NCI-H1694 (cell line): Measurements from ENCODE around the gene PSMG3.
A peak's percentile ranks its signal among the peaks of the same experiment; 100 is the strongest.

Source experiments
- DNase-seq: peaks from one replicate; lab custom pipeline; 2025; lab: John Stamatoyannopoulos, UW

Gene PSMG3

DNA sequence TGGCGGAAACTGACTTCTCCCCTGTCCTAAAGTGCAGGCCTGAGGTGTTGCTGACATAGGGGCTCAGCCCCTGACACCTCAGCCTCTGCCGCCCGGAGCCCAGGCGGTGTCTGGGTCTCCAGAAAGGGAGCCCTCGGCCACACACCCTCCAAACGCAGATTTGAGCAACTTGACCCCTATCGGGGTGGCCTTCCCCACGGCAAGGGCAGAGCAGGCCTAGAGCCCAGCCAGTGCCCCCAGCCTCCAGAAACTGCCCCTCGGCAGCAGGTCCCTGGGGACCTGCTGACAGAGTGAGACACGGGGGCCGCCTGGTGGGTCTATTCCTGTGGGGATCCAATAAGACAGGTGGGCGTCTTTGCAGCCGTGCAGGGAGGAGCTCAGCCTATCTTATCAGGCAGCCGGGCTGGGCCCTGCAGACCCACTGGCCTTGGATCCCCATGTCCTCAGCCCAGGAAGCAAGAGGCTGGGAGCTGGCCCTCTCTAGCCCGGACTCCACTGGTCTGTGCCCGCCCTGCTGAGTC lies 24.9 kb downstream of the PSMG3 start:
- DNase-seq: no peak

DNA sequence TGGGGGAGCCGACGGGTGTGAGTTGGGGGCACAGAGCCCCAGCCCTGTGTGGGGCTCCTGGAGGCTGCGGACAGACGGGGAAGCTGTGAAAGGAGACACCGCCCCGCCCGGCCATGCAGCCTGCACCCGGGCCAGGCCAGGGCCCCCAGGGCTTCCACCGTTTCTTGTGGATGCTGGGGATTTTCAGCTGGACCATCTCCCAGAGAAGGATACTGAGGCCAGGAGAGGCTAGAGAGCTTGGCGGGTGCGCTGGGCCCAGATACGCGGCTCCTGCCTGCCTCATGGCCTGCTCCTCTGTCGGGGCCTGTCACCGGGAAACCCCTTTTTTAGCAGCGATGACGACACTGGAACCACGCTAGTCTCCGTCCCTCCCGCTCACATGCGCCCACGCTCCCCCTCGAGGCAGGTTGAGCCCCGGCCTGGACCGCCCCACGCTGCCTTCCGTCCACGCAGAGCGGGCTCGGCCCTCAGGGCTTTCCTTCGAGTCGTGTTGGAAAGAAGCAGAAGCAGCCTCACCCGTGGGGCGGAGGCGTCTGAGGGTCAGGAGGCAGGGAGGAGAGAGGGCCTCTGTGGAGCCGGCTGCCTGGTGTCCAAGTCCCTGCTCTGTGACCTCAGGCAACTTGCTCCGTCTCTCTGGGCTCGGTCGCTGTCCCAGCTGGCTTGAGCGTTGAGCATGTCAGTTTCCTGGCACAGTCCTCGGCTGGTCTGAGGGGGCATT lies 25.5 kb downstream of the PSMG3 start:
- no peak for DNase-seq

DNA sequence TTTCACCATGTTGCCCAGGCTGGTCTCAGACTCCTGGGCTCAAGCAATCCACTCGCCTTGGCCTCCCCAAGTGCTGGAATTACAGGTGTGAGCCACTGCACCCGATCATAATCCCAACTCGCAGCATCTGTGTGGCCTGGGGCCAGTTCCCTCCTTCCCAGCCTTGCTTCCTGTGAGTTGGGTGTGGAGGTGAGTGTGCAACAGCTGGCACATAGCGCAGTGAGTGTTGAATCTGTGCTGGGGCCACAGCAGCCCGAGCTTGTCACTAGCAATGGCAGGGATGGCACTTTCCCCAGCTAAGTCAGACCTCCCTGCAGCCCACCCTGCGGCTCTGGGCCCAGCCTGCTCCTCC lies 26.0 kb downstream of the PSMG3 start:
- DNase-seq: no peak

DNA sequence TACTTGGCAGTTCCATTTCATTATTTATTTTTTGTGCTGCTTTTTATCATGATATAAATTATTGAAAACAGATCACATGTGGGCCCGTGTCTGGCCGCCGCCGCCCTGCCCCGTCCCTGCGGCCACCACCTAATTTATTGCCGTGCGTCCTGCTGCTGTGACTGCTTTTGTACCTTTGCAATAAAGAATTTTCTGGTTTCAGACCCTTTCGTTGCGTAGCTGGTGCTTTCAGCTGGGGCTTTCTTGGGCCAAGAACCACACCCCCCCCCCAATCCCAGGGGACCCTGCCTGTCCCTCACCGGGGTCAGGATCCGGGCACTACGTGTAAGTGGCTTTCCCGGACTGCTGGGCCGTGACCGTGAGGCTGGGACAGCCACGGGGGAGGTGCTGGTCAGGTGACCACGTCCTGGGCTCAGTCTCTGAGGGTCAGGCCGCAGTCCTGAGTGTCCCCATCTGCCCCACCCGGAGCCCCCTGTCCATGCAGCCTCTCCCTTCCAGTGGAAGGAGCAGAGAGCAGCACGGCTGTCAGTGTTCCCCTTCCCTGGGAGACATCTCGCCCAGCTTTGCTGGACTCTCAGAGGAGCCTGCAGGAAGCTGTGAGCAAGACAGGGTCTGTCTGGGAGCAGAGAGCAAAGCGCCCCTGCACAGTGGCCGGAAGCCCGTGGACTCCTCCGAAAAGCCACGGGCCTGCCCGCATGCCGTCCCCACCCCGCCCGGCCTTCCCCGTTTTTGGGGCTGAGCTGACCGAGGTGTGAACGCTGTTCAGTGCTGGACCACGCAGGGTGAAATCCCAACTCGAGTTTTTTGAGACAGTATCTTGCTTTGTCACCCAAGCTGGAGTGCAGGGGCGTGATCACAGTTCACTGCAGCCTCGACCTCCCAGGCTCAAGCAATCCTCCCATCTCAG lies 26.7 kb downstream of the PSMG3 start:
- no peak for DNase-seq

DNA sequence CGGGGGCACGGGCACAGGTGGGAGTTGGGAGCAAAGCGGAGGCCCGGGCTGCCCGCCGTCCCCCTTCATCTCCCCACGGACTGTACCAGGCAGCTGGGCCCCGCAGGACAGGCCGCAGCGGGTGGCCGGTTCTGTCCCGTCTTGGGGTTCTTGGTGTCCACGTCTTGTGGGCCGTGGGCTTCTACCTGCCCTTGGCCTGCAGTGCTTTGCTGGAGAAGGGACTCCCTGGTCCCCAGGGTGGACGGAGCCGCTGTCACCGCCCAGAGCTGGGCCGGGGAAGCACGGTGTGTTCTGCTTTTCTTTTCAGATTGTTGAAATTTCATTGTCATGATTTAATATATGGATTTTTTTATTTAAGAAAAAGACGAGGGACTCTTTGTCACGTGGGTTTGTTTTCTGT lies 27.5 kb downstream of the PSMG3 start:
- no peak for DNase-seq

DNA sequence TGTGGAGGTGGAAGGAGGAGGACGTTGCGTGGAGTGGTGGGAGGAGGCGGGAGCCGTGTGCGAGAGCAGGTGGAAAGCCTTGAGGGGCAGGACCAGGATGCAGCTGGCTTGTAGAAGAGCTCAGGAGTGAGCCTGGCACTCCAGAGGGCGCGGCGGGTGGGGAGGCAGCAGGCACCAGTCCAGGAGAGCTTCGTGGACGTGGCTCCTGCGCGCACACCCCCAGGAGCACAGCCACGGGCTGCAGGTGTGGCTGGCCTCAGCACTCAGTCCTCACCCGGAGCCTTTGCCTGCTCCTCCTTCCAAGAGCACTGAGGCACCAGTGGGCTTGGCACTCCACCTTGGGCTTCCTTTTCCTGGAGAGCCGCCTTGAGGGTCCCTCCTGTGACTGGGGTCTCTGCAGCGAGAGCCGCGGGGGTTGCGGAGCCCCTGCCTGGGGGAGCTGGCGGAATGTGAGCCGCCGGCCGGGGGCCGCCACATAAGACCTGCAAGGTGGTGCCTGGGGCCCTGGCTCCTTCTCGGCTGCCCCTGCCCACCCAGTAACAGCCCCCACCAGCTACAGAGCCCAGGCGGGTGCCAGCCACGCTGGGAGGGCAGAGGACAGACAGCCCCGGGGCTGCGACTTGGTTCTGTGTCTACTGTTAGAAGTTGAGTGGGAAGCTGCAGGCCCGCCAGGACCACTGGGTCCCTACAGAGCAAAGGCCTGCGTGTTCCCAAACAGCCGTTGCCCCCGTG lies 28.2 kb downstream of the PSMG3 start:
- no peak for DNase-seq

DNA sequence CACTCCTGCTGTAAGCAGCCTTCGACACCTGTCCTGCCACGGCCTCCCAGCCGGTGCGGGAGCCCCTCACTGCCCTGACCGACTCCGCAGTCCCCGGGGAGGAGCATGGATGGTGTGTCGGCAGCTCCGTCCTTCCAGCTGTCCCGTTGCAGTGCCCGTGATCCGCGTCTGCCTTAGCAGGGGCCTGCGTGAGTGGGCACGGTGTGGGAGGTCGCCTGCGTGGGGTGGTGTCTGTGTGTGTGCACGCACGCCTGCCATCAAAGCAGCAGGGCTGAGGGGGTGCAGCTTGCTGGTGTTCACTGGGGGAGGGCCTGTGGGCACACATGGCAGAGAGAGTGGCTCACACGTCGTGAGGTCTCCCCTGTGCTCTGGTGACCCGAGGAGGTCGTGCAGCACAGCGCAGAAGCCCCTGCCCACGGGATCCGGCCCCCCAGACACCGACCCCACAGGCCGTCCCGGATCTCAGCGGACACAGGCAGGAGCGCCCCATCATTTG lies 29.0 kb downstream of the PSMG3 start:
- DNase-seq: no peak

DNA sequence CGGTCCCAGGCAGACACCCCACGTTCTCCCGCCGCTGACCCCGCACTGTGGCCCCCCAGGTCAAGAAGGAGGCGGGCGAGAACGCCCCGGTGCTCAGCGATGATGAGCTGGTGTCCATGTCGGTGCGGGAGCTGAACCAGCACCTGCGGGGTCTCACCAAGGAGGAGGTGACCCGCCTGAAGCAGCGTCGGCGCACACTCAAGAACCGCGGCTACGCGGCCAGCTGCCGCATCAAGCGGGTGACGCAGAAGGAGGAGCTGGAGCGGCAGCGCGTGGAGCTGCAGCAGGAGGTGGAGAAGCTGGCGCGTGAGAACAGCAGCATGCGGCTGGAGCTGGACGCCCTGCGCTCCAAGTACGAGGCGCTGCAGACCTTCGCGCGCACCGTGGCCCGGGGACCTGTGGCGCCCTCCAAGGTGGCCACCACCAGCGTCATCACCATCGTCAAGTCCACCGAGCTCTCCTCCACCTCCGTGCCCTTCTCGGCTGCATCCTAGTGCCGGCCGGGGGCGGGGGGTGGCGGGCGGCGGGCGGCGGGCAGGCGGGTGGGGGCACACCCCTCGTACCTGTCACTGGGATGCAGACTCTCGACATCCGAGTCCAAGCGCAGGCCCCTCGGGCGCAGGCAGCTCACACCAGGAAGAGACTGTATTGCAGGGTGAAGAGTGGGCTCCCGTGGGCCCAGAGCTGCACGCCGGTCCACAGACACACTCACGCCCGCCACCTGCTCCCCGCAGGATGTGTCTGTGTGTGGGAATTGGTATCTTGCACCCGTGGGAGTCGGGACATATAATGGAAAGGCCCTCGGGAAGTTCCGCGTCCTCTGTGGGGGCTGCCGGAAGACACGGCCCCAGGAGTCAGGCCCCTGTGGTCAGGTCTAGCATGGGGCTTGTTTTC lies 29.7 kb downstream of the PSMG3 start:
- DNase-seq: no peak

DNA sequence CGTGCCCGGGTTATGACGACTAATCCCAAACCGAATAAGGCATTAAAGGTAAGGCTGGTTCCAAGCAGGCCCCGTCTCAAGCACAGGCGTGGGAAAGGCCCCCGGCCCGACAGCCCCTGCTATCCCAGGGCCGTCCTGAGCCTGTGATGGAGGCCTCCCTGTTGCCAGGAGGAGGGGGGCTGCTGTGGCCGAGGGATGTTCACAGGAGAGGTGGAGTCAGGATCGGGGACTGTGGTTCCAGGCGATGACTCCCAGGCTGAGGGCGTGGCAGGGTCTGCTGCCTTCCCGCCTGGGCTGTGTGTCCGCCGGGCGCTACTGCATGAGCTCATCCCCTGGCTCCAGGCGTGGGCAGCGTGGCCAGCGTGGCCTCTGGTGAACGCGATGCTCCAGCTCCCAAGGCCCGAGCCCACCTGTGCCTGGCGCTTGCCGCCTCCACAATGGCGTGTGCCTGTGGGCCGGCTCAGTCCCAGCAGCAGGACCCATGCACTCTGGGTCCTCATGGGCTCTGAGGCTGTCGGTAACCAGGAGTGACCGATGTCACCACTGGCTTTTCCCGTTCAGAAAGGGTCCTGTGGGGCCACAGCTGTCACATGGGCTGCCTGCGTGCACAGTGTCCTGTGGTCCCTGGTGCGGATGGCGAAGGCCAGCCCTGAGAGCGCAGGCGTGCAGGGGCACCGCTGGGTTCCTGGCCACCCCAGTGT lies 30.5 kb downstream of the PSMG3 start:
- no peak for DNase-seq

DNA sequence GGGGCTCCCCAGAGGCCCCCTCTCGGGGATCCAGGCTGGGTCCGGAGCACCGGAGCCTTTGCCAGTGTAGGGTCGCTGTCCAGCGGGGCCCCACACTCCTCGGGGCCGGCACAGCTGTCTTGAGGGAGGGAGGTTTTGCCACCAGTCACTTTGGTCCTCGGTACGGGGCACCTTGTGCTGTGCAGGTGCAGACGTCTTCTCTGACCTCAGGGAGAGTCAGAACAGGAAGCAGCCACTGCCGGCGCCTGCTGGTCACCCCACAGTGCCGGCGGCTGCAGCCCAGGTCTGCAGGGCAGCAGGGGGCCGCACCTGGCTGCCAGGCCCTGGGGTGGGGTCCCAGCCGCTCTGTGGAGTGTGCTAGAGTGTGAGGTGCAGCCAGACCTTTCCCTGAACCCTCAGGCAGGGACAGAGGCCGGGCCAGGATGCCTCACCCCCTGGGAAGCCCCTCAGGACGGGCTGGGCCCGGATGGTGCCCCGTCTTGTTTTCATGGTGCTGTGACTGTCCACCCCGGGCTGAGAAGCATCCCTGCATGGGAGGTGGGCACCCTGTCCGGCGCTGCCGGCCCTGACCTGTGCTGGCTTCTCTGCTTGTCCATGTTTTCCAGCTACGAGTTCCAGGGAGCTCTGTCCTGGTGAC lies 31.2 kb downstream of the PSMG3 start:
- DNase-seq: no peak

DNA sequence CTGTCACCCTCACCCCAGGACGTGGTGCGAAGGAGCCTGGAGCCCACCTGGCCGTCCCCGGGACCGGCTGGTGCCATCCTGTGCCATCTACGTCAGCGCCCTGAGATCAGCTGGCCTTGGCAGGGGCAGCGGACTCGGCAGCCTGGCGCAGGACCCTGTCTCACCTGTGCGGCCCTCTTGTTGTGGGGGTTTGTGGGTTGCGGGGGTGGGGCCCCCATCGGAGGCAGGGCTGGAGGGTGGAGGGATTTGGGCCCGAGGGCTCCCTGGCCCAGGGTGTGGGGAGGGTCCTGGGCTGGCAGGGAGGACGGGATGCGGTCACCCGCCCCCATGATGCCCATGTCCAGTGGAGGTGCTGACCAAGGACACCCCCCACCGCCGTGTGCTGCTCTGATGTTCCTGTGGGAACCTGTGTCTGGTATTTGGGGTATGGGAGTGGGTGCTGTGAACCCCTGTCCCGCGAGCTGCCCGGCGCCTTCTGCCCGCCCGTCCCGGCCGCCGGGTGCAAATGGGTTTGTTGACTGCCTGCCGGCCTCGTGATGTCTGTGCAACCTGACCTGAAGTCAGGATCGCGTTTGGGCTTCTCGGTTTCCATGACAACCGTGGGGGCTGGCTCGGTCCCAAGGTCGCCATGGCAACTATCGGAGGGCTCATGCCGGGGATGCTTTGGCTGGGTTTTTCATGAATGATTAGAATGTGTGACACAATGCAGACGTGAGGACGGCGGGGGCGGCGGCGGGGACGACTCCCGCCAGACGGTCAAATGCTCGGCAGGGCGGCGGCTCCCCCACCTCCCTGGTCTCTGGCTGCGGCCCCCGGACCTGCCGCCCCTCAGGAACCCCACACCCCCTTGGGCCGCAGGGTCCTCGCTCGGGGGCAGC lies 32.1 kb downstream of the PSMG3 start:
- peak; percentile 42 for DNase-seq

DNA sequence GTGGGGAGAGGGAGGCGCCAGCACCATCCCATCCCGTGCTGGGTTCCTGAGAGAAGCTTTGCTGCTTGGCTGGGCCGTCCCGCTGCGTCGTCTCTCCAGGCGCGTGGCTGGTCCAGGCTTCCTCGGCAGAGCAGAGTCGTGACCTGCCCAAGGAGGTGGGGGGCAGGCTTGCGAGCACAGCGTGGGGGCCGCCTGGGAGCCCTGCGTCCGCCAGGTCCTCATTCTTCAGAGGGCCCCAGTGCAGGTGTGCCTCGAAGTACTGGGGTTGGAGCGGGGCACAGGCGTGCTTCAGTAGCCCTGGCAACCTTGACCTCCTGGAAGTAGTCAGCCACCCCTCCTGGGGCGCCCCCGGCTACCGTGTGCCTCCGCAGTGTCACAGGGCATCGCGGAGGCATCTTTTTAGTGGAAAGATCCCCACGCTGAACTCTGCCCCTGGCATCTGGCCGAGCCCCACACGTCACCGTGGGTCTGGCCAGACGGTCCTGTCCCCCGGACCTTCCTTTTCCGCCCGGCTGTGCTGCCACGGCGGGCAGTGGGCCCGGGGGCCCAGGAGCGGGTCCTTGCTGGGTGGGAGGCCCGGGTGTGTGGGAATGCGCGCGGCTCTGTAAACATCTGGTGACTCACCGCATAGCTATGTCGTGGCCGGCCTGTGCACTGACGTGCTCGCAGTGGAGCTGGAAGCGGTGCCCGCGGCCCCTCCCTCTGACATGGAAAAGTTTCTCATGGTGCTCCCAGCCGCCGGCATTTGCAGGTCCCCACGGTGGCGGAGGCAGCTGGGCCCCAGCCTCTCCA lies 32.9 kb downstream of the PSMG3 start:
- DNase-seq: no peak

DNA sequence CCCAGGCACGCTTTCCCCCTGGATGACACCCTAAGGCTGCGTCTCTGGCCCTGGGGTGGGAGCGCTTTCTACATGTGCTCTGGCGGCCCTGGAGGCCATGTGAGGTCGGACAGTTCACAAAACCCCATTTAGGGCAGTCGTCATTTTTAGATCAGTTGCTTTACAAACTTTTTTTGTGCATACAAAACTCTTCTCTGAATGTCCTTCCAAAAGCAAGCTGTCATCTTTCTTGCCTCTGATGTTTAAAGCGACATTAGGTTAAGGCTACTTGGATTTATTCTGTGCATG lies 33.4 kb downstream of the PSMG3 start:
- no peak for DNase-seq

DNA sequence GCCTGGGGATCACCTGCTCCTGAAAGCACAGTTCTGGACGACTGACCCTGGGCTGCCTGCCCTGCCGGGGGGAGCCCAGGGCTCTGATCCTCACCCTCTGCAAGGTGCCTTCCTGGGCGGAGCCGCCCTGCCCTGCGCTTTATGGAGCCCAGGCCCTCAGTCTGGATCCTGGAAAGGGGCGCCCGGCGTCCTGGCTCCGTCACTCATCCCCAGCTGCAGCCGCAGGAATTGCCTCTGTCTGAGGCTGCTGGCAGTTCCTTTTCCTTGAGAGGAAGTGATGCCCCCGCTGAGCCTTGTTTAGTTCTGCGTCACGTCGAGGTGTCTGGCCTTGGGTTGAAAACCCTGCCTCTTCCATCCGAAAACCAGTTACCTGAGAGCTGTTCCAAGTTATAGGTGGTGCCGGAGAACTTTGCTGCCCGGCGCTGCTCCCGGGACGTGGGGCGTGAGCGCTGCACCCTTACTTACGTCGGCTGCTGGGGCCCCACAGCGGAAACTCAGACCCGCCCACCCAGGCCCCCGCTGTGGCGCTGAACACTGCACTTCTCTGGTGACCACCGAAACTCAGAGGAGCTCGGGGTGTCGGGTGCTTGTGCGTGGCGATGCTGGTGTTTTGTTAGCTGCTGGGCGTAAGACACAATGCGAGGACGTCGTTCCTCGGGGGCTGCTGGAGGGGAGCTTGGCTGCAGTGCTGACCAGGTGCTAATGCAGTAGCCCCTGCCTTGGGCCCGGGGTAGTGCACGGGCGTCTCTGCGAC lies 34.0 kb downstream of the PSMG3 start:
- DNase-seq: no peak

DNA sequence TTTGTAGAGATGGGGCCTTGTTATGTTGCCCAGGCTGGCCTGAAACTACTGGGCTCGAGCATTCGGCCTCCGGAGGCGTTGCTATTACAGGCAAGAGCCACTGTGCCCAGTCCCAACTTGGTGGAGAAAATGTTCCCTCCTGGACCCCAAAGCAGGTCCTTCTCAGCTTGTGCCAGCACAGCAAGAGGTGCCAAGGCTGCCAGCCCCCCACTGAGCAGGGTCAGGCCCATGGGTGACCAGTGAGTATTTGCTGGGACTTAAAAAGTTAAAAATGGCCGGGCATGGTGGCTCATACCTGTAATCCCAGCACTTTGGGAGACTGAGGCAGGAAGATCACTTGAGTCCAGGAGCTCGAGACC lies 34.8 kb downstream of the PSMG3 start:
- no peak for DNase-seq

DNA sequence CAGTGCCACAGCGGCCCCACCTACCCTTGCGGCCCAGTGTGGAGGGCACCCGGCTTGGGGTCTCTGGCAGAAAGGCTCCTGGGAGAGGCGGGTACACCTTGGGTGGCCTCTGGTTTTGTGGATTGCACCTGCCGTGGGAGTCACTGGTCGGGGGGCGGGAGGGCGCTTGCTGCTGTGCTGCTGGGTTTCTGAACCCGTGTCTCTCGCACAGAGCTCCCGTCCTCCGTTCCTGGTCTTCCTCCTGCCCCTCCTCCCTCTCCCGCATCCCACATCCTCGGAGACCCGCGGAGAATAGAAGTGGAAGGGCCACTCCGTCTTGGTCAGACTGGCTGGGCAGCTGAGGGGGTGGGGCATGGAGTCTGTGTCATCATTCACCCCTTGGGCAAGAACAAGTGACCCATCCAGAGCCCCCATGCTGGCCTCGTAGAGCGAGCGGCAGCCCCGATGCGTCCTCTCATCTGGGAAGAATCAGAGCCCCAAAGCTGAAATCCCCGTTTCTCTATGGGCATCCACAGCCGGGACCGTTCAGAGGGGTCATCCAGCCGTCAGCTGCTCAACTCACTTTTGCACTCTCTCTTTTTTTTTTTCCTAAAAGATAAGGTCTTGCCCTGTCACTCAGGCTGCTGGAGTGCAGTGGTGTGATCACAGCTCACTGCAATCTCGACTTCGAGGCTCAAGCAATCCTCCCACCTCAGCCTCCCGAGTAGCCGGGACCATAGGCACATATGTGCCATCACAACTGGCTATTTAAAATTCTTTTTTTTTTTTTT lies 35.3 kb downstream of the PSMG3 start:
- DNase-seq: no peak
